GM21619 (cell line): ENCODE measurements around the gene ENG.

Experiments used
- ATAC-seq: cut with Tn5 transposase; IDR thresholded peaks from one replicate; pipeline ENCODE4 v1.9.1; 2021; ENCODE audit not compliant: unreplicated experiment

Gene ENG

DNA sequence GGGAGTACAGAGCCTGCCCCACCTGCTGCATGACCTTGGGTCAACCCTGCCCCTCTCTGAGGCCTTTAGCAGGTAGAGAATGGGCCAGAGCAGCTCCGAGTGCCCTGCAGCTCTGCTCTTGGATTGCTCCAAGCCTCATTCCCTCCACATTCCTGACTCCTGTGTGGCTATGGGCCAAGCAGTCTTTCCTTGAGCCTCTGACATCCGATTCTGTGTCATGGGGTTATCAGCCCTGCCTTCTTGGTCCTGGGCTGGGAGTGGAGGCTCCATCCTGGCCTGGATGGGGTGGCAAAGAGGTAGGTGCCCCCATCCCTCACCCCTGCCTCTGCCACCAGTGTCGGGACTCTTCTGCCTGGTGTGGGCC lies 38.1 kb downstream of the ENG start:
- ATAC-seq, result no peak

DNA sequence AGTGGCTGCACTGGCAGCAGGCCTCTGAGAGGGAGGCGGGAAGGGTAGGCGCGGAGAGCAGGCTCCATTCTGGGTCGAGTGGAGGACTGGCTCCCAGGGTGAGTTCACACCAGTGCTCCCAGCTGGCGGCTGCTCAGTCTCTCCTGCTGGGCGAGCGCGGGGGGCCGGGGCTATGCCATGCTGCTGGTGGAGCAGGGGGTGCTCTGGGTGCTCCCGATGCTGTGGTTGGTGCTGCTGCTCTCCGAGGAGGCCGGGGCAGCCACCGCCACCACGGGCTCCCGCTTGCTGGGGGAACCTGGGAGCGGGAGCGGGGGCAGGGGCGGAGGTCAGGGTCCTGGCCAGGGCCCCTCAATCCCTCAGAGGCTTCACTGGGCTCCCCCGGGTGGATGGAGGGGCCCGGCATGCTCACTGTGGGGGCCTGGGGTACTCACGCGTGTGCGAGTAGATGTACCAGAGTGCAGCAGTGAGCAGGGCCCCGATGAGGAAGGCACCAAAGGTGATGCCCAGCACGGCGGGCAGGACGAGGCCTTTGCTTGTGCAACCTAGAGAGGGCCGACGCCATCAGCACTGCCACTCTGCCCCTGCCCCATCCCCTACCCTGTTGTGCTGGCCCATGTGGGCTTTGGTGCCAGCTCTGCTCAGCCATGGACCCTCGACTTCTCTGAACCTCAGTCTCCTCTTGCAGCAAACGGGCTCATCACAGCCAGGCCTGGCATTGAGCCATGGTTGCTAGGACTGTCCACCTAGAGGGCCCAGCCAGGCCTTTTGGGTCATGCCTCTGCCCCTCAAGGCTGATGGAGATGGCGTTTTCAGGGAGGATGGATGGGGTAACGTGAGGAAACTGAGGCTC lies 38.7 kb downstream of the ENG start:
- ATAC-seq, result no peak

DNA sequence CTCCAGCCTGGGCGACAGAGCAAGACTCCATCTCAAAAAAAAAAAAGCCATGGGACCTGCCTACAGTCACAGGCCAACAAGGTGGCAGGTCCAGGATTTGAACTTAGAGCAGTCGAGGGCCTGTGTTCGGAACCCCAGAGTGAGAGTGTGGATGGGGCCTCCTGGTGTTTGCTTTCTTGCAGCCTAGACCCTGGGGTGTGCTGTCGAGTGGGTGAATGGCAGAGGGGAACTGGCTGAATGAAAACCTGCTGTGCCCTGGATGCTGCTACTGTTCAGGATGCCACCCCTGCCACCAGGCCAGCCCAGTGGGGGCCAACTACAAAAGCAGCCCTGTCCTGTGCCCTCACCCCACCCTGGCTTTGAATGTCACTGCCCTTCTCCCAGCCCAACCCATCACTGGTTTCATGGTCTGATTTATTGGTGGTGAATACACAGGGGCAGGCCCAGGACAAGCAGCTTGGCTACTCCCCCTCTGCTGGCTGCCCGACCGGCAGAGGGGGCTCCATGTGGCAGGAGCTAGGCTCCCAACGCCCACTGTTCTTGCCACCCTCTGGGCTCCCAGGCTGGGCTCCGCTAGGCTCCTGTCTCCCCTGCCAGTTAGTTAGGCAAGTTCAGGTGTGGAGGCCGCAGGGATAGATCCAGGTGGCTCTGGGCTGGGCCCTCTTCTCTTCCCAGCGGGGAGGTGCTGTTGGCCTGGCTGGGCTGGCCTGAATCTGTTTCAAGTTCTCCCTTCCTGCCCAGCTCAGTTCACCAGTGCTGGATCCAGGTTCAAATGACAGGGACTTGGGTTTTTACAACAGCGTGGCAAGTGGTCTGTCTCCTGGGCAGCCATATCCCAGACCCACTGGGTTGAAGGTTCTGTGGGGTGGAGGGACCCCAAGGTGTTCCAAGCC lies 39.6 kb downstream of the ENG start:
- ATAC-seq, result no peak

DNA sequence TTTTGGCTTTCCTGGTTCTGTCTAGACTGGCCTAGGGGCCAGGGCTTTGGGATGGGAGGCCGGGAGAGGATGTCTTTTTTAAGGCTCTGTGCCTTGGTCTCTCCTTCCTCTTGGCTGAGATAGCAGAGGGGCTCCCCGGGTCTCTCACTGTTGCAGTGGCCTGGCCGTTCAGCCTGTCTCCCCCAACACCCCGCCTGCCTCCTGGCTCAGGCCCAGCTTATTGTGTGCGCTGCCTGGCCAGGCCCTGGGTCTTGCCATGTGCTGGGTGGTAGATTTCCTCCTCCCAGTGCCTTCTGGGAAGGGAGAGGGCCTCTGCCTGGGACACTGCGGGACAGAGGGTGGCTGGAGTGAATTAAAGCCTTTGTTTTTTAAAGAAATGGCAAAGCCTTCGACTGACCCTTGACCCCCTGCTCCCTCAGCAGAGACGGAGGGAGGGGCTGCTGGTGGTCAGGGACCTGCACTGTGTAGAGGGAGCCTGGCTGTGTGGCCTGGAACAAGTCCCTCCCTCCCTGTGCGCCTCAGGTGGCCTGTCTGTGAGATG lies 40.7 kb downstream of the ENG start:
- ATAC-seq, result no peak

DNA sequence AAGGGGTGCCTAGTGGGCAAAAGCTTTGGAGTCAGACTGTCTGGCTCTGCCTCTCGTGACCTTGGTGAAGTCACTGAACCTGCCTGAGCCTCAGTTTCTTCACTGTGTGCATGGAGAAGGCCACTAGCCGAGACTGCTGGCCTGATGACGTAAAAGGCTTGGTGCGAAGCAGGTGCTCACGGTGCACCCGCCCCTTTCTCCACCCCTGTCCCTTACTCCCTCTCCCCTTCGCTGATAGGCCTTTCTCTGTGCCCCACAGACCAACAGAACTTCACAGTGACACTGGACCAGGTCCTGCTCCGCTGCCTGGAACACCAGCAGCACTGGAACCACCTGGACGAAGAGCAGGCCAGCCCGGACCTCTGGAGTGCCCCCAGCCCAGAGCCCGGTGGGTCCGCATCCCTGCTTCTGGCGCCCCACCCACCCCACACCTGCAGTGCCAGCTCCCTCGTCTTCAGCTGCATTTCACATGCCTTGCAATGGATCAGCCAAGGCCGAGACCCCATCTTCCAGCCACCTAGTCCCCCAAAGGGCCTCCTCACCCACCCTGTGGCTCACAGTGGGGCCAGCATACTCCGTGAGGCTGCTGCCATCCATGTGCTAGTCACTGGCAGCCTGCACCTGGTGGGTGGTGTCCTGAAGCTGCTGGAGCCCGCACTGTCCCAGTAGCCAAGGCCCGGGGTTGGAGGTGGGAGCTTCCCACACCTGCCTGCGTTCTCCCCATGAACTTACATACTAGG lies 41.4 kb downstream of the ENG start:
- no peak for ATAC-seq

DNA sequence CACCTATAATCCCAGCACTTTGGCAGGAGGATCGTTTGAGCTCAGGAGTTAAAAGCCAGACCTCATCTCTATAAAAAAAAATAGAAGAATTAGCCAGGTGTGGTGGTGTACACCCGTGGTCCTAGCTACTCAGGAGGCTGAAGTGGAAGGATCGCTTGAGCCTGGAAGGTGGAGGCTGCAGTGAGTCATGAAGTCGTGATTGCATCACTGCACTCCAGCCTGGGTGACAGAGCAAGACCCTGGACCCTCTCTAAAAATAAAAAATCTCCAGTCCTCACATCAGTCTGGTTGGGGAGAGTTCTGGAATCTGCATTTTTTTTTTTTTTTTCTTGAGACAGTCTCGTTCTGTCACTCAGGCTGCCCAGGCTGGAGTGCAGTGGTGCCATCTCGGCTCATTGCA lies 42.4 kb downstream of the ENG start:
- no peak for ATAC-seq

DNA sequence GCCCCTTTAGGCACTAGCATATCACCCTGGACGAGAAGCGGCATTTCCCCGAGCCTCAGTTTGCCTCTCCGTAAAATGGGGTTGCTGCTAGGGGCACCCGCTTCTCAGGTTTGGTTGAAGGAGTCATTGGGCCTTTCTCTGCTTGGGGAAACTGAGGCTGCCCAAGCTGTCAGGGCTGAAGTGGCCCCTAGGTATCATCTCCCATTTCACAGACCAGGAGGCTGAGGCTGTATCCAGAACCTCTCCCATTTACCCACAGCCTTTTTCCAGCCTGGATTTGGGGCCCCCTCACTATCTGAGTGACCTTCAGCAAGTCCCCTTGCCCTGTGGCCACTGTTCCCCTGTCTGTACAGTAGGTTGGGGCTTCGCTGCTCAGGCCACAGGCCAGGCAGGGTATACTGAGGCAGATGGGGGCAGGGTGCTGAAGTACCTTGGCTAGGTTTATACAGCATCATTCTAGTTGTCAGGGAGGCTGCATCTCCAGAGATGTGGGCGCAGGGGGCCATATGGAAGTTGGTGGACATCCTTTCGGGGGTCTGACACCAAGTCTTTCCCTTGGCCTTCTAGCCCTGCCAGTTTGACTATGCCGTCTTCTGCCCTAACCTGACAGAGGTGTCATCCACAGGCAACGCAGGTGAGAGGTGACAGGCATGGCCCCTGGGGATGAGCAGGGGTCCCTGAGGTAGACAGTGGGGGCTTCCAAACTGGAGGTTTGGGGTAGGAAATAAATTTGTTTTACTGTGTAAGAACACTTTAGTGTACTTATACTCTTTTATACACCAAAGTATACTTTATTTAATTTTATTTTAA lies 43.9 kb downstream of the ENG start:
- no peak for ATAC-seq

DNA sequence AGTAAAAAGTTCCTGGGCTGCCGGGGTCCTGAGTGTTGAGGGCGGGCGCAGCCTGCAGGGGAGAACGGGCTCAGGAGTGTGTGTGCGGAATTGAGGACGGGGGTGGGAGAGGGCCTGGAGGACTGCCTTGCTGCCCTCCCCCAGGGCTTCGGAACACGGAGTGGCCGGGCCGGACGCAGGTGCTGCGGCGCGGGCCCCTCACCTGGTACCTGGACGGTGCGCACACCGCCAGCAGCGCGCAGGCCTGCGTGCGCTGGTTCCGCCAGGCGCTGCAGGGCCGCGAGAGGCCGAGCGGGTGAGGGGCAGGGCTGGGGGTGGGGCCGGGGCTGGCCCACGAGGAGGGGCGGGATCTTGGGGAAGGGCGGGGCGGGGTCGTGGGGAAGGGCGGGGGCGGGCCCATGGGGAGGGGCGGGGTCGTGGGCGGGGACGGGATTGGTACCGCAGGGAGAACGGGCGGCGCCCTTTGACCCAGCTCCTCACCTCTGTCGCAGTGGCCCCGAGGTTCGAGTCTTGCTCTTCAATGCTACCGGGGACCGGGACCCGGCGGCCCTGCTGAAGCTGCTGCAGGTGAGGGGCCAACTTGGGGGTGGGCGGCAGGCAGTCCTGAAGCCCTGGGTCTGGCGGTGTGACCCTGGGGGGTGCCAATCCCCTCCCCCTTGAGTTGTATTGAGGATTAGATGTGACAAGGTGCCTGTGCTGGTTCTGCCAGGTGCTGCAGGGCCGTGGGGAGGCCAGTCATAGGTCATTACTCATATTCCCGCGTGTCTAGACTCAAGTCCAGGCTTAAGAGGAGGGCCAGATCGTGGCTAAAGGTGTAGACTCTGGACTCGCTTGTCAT lies 44.7 kb downstream of the ENG start:
- ATAC-seq, result no peak

DNA sequence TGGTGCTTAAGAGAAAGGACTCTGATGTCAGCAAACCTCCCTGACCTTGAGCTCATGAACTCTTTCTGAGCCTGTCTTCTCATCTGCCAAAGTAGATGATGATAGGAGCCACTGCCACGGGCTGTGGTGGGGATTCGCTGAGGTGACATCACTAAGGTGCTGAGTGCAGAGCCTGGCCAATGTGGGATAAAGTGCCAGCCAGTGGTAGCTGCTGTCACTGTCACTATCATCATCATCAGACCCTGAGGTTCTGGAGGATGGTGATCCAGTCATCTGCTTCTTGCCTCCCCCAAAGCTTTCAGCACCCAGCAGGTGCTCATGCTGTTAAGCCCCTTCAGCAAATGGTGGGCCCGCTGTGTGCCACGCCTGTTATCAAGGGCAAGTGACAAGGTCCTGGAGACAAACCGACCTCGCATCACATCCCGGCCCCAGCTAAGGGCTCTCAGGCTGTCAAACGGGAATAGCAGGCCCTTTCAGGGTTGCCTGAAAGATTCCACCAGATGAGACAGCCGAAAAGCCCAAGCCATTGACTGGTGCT lies 45.4 kb downstream of the ENG start:
- ATAC-seq, result no peak

DNA sequence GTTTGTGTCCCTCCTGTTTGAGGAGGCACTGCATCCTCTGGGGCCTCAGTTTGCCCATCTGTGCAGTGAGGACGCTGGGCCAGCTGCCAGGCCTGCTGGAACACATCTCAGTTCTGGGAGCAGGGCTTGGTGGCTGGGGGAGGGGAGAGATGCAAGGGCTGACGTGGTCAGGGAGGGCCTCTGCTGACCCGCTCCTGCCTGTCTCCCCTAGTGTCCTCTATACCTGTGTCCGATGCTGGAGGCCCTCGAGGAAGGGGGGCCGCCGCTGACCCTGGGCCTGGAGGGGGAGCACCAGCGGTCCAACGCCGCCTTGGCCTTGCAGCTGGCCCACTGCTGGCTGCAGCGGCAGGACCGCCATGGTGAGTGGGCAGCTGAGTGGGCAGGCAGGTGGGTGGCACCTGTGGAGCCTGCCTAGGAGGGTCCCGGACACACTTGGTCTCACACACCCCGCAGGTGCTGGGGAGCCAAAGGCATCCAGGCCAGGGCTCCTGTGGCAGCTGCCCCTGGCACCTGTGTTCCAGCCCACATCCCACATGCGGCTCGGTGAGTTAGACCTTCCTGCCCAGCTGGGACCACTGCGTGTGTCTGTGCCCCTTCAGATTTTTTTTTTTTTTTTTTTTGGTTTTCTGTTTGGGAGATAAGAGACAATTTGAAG lies 46.0 kb downstream of the ENG start:
- no peak for ATAC-seq

DNA sequence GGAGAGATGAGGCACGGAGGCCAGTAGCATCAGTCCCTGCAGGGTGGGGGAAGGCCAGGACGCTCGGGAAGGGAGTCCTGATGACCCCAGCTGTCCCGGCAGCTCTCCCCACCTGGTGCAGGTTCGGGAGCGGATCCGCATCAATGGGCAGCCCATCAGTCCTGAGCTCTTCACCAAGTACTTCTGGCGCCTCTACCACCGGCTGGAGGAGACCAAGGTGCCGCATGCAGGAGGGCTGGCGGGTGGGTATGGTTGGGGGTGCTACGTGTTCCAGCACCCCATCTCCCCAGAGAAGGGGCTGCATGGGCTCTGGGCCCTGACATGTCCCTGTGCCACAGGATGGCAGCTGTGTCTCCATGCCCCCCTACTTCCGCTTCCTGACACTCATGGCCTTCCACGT lies 47.6 kb downstream of the ENG start:
- no peak for ATAC-seq

DNA sequence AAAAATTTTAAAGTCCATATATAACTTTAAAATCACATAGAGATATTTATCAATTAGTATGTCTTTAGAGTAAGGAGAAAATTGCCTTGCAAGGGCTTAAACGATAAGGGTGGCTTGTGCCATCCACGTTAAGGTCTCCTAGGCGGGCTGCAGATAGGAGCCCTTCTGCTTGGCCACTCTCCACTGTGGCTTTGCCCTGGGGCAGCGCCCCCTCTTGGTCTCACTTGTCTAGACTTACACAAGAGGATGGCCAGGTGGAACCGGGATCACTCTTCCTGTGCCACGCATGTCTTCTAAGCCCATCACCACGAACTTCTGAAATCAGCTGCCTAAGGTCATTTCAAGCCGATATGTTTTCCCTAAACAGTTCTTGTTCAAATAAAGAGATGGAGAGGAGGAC lies 48.8 kb downstream of the ENG start:
- ATAC-seq, result no peak

DNA sequence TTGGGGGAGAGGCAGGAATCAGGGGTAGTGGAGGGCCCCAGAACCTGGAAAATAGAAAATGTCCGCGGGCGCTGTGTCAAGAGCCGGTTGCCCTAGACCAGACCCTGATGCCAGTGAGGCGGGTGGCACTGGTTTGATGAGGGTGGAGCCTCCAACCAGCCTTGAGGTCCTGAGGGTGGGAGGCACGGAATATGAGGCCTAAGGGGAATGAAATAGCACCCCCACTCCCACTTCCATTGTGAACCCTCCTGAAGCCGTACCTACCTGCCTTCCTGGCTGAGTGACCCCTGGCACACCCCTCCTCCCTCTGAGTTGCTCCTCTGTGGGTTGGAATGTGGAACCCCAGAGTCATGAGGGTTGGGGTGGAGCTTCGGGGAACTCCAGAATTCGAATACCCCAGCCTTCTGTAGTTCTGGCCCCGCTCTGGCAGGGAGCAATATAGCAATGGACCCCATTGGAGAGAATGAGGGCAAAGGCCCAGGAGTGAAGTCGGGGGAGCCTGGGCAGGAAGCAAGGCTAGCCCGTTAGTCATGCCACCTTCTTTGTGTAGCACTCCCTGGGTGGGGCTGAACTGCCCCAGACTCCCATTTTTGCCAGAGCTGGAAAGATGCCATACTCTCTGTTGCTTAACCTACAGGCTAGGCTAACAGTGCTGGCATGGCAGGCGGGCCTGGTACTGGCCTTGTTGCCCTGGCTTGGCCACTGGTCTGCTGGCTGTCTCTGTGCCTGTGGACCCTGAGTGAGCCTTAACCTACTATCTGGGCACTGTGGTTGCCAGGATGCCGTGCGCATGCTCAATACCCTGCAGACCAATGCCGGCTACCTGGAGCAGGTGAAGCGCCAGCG lies 50.7 kb downstream of the ENG start:
- no peak for ATAC-seq

DNA sequence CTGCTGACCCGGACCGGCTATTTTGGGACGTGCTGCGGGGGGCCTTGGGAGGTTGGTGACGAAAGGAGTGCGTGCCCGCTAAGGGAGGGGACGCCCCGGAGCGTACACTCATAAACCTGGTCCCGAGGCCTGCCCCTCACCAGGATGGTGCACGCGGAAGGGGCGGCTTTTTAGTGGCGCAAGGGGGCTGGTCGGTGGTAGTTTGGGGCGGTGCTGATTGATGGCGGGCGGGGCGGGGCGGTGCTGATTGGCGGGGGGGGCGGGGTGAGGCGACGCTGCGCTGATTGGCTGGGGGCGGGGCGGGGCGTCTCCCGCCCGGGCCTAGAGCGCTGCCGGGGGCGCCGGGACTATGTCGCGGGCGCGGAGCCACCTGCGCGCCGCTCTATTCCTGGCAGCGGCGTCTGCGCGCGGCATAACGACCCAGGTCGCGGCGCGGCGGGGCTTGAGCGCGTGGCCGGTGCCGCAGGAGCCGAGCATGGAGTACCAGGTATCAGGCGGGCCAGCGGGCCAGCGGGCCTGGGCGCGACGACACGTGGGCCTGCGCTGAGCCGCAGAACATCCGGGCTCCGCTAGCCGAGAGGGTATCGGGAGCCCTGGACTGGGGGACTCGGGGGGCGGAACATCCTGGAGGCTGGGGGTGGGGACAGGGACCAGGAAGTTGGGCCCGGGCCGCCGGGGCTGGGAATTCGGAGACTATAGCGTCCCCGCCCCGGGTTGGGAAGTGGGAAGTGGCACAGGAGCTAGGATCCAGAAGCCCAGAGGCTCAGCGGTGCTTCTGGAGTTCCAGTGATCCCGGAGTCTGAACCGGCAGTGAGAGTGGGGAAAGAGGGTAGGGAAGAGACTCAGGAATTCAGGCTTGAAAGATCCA lies 51.6 kb downstream of the ENG start, which contains the start of gene FPGS:
Gene FPGS, plus strand, starts transcription at position 307 of the 868 bp plus-strand sequence. Its CDS starts 43 bp downstream, at position 350.
- peak; percentile 69 for ATAC-seq

DNA sequence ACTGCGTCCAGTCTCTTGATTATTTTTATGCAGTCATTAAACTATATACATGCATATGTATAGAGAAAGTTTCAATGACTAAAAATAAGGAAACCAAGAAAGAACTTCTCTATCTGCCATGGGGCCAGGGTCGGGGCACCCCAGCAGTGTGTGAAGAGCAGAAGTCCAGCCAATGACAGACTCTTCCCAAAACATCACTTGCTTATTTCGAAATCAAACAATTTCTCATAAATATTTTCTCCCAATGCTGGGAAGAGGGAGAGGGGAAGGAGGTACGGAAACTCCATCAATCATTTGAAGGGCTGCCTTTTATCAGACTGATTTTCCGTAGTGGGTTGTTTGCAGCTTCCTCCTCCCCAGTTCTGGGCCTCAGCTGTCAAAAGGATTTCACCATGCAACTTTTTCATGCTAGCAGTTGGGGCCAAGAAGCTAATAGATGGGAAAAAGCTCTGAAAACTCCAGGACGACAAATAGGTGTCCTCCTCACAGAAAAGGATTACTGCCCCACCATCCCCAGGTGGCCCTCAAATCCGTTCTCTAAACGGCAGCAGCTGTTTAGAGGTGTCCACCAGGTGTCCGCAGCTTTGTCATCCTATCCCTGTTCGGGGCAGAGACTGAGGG lies 52.4 kb downstream of the ENG start:
- no peak for ATAC-seq

DNA sequence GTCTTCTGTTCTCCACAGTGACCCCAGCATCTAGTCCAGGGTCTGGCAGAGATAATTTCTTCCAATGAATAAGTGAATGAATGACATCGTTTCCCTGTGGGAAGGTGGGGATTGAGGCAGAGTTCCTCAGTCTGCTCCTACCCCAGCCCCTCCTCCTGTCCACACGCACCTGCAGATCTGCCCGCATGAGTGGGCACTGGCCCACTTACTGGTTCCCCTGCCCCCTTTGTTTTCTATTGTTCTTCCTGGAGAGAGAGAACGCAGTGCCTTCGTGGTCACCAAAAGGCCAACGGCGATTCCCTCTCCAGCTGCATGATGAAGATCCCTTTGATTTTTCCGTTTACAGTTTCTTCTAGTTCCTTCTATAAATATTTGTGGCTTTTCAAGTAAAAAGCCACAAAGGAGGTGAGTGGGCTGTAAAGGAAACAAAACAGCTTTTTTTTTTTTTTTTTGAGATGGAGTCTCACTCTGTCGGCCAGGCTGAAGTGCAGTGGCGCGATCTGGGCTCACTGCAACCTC lies 57.5 kb downstream of the ENG start:
- ATAC-seq, result no peak
